IMR-90 (cell line): ENCODE results near the gene DIP2B. TPM values are rescaled to one million over a fixed set of nuclear protein-coding genes. Genes with fewer than 3 reads are reported as not detected.
A peak's percentile ranks its signal among the peaks of the same experiment; 100 is the strongest.

Experiments used
- ATAC-seq: fragments of 200-7000 bp; cut with Tn5 transposase; 2 replicates; pipeline ENCODE4 v1.9.1; 2020; ENCODE audit warnings: low read depth, mild to moderate bottlenecking, moderate library complexity
- BruUV-seq: library from RNA; stranded (reverse); fragments of 400-500 nt; replicated peaks from 2 replicates; lab custom pipeline; 2021; lab: Mats Ljungman, UMichigan
- CTCF ChIA-PET: fragments of 300-600 bp; formaldehyde crosslinking; extraction: SDS; loops from one replicate; lab custom pipeline; 2021; ENCODE audit warnings: antibody characterized with exemption; lab: Yijun Ruan, JAX
- POLR2A ChIA-PET: fragments of 300-600 bp; sonication (Branson Sonifier 250); formaldehyde crosslinking; loops from one replicate; lab custom pipeline; 2022; ENCODE audit warnings: antibody characterized with exemption; ENCODE audit not compliant: unreplicated experiment; lab: Charles Lee
- DNase-seq: peaks from one replicate; pipeline ENCODE4 v3.0.0; 2013
- H2AFZ ChIP-seq: replicated peaks from 2 replicates; pipeline ENCODE3; 2013; ENCODE audit warnings: low read length, mild to moderate bottlenecking; ENCODE audit not compliant: poor library complexity
- H2AK5ac ChIP-seq: 2 replicates; pipeline ENCODE4 v1.6.1; 2013; ENCODE audit warnings: low read depth, low read length, inconsistent platforms
- H2AK9ac ChIP-seq: replicated peaks from 2 replicates; pipeline ENCODE3; 2013; ENCODE audit warnings: mild to moderate bottlenecking, low read depth, low read length, moderate library complexity; ENCODE audit not compliant: poor library complexity
- H2BK120ac ChIP-seq: 2 replicates; pipeline ENCODE4 v1.6.1; 2013; ENCODE audit warnings: low read depth, low read length, inconsistent platforms
- H2BK15ac ChIP-seq: 3 replicates; pipeline ENCODE4 v1.6.1; 2013; ENCODE audit warnings: low read depth, low read length, inconsistent platforms
- H2BK20ac ChIP-seq: 2 replicates; pipeline ENCODE4 v1.6.1; 2013; ENCODE audit warnings: low read depth, mild to moderate bottlenecking, inconsistent platforms, low read length, moderate library complexity
- H2BK5ac ChIP-seq: 2 replicates; pipeline ENCODE4 v1.6.1; 2013; ENCODE audit warnings: mild to moderate bottlenecking, low read depth, low read length, inconsistent platforms; ENCODE audit not compliant: poor library complexity, severe bottlenecking
- H3K14ac ChIP-seq: replicated peaks from 2 replicates; pipeline ENCODE4 v1.6.1; 2013; ENCODE audit warnings: low read depth, low read length, inconsistent platforms
- H3K18ac ChIP-seq: 2 replicates; pipeline ENCODE4 v1.6.1; 2013; ENCODE audit warnings: low read depth, low read length, control low read depth
- H3K23ac ChIP-seq: 2 replicates; pipeline ENCODE4 v1.6.1; 2013; ENCODE audit warnings: low read depth, low read length, inconsistent platforms
- H3K27ac ChIP-seq: 2 replicates; pipeline ENCODE4 v1.5.1; 2013; ENCODE audit warnings: mild to moderate bottlenecking, control low read depth, low read length; ENCODE audit not compliant: insufficient read depth
- H3K27me3 ChIP-seq: 2 replicates; pipeline ENCODE4 v1.6.1; 2013; ENCODE audit warnings: low read length; ENCODE audit not compliant: control insufficient read depth, insufficient read depth
- H3K36me3 ChIP-seq: 2 replicates; pipeline ENCODE4 v1.6.1; 2013; ENCODE audit warnings: low read length, mixed read lengths; ENCODE audit not compliant: control insufficient read depth, insufficient read depth
- H3K4ac ChIP-seq: 2 replicates; pipeline ENCODE4 v1.6.1; 2013; ENCODE audit warnings: low read depth, low read length, inconsistent platforms
- H3K4me1 ChIP-seq: 2 replicates; pipeline ENCODE4 v1.6.1; 2013; ENCODE audit warnings: low read length, mixed read lengths; ENCODE audit not compliant: control insufficient read depth, insufficient read depth
- H3K4me2 ChIP-seq: 2 replicates; pipeline ENCODE4 v1.6.1; 2013; ENCODE audit warnings: low read depth, mild to moderate bottlenecking, control low read depth, low read length, moderate library complexity
- H3K4me3 ChIP-seq: 2 replicates; pipeline ENCODE4 v1.5.1; 2013; ENCODE audit warnings: low read depth, mild to moderate bottlenecking, control low read depth, low read length, moderate library complexity; ENCODE audit not compliant: insufficient read depth
- H3K56ac ChIP-seq: 2 replicates; pipeline ENCODE4 v1.6.1; 2013; ENCODE audit warnings: low read length, inconsistent platforms; ENCODE audit not compliant: insufficient read depth; ENCODE audit errors: extremely low read depth
- H3K79me1 ChIP-seq, 2 experiments: 2 replicates each; pipeline ENCODE4 v1.6.1; 2013; ENCODE audit warnings: low read length in 2 of 2, inconsistent platforms in 1 of 2, low read depth in 1 of 2
- H3K9ac ChIP-seq: 2 replicates; pipeline ENCODE4 v1.6.1; 2013; ENCODE audit warnings: low read depth, low read length, control low read depth
- H3K9me1 ChIP-seq: 2 replicates; pipeline ENCODE4 v1.6.1; 2013; ENCODE audit warnings: low read length, inconsistent platforms; ENCODE audit not compliant: insufficient read depth
- H3K9me3 ChIP-seq: 2 replicates; pipeline ENCODE4 v1.6.1; 2013; ENCODE audit warnings: low read length; ENCODE audit not compliant: control insufficient read depth, insufficient read depth
- H4K20me1 ChIP-seq: 2 replicates; pipeline ENCODE4 v1.6.1; 2013; ENCODE audit warnings: low read length, inconsistent platforms; ENCODE audit not compliant: insufficient read depth
- H4K5ac ChIP-seq: 2 replicates; pipeline ENCODE4 v1.6.1; 2013; ENCODE audit warnings: mild to moderate bottlenecking, low read depth, low read length, control low read depth
- H4K8ac ChIP-seq, 2 experiments: 2 replicates each; pipeline ENCODE4 v1.6.1; 2013; ENCODE audit warnings: low read depth in 2 of 2, low read length in 2 of 2, control low read depth in 1 of 2, inconsistent platforms in 1 of 2
- H4K91ac ChIP-seq: 2 replicates; pipeline ENCODE4 v1.6.1; 2013; ENCODE audit warnings: low read depth, low read length, inconsistent platforms; ENCODE audit not compliant: insufficient read depth
- CTCF ChIP-seq: conservative IDR thresholded peaks from 2 replicates; pipeline ENCODE4 v1.5.1; 2012; ENCODE audit warnings: mild to moderate bottlenecking, low read depth, low read length, improper control_type of control experiment
- MAFK ChIP-seq: IDR thresholded peaks from 2 replicates; pipeline ENCODE4 v1.6.1; 2012; ENCODE audit warnings: low read depth, low read length, improper control_type of control experiment
- NFE2L2 ChIP-seq: fragments of 150-350 bp; IDR thresholded peaks from 2 replicates; pipeline ENCODE4 v1.6.1; 2016; ENCODE audit warnings: low read depth, mild to moderate bottlenecking, low read length
- RCOR1 ChIP-seq: IDR thresholded peaks from 2 replicates; pipeline ENCODE4 v1.6.1; 2012; ENCODE audit warnings: mild to moderate bottlenecking, low read length, improper control_type of control experiment; ENCODE audit not compliant: insufficient replicate concordance
- WGBS, 2 experiments: methylation state at CpG; one replicate each; pipeline versions ENCODE4 v1.1.5 to v1.1.7; 2013; ENCODE audit warnings: missing lambda C conversion rate in 2 of 2; ENCODE audit not compliant: insufficient read length in 1 of 2; ENCODE audit errors: extremely low coverage in 2 of 2; 5-methylcytosine and 5-hydroxymethylcytosine counted together
- dilution Hi-C: fragments of 300-500 bp; cut with HindIII; formaldehyde crosslinking; loops from one replicate; pipeline ENCODE4 v1.14.3; 2018; ENCODE audit warnings: low sequenced_read_pairs; ENCODE audit not compliant: unreplicated experiment
- in situ Hi-C: fragments of 300-500 bp; cut with MboI; formaldehyde crosslinking; loops from 3 replicates; pipeline ENCODE4 v1.14.3; 2019; ENCODE audit warnings: low sequenced_read_pairs, inconsistent platforms, mixed read lengths
- intact Hi-C: fragments of 100-400 bp; cut with micrococcal nuclease; formaldehyde crosslinking; loops from 2 replicates; pipeline ENCODE4 v1.10.0; 2022
- polyA plus RNA-seq, 3 experiments: library from polyadenylated mRNA; depleted of rRNA; stranded (reverse); fragments of >200 nt; gene quantifications; 2 replicates each; pipeline ENCODE4 v1.2.3, GENCODE V29; 2012; ENCODE audit warnings: low replicate concordance in 1 of 3
- total RNA-seq: library from RNA; depleted of rRNA; stranded (reverse); fragments of >200 nt; gene quantifications from 2 replicates; pipeline ENCODE4 v1.2.3, GENCODE V29; 2012

DIP2B gene
- total and polyA plus RNA-seq, 2 of the 4 experiments (the other 2 are of a cell fraction): 7.7 to 12.9 TPM

- Histone ChIP-seq H3K4me3 (no peak overlapping the region), H2BK5ac (no peak overlapping the region), H4K91ac (no peak overlapping the region), H2AFZ (no peak overlapping the region), H4K5ac (no peak overlapping the region), H2BK20ac (no peak overlapping the region), H3K27me3 (no peaks in the 10 kb centered on the region), H3K9ac (no peak overlapping the region), H3K23ac (no peak overlapping the region), H2BK120ac (no peak overlapping the region), H3K9me3 (no peaks in the 10 kb centered on the region), H4K20me1 (peaks cover 14% of the 10 kb centered on the region), H2AK5ac (no peak overlapping the region), H3K36me3 (no peaks in the 10 kb centered on the region; the same call in 1 of the 2 replicates), H3K56ac (no peak overlapping the region), H3K4me2 (no peak overlapping the region), H3K4ac (no peak overlapping the region), H3K14ac (no peak overlapping the region), H2BK15ac (no peak overlapping the region), H3K27ac (no peak overlapping the region), H4K8ac (no peak overlapping the region), H3K9me1 (no peaks in the 10 kb centered on the region), H3K4me1 (peaks cover 4% of the 10 kb centered on the region; the same call in 1 of the 2 replicates), H3K79me1 (peaks cover 8 to 52% of the 10 kb centered on the region in 2 experiments), H3K18ac (no peak overlapping the region), H2AK9ac (no peak overlapping the region)
- DNase-seq (no peak), ATAC-seq (peak; percentile 17)
- in situ Hi-C loops (no loop called here), dilution Hi-C loops (no loop called here), intact Hi-C loops (no loop called here)
- TF ChIP-seq NFE2L2: no peak
- TF ChIP-seq MAFK: 0 out of 2 replicates have a peak, but pooled peaks have one; percentile 18
- TF ChIP-seq RCOR1: no peak
- TF ChIP-seq CTCF: no peak
- BruUV-seq: no TSS peak
- ChIA-PET POLR2A (no interaction called here), CTCF (no interaction called here)
- WGBS, 2 experiments: no CpG with 5 or more reads among the region's 6 CpGs
These were observed 41.9 kb downstream of the DIP2B start for GRCh38 chr12:50546441-50547318.
